ENCODE results near the gene PRRC2C. TPM values are rescaled to one million over a fixed set of nuclear protein-coding genes. Genes with fewer than 3 reads are reported as not detected.

Gene PRRC2C
- total and polyA plus RNA-seq, 5 donors from 2014 or later: 24.7 to 371 (median 37.5) TPM

GRCh38 chr1:171563675-171564074 lies 78.3 kb downstream of the PRRC2C start:
- no peak overlapping the region for H3K27ac Mint-ChIP-seq
- no peak overlapping the region for H3K27ac ChIP-seq (ENCODE audit: insufficient read depth, low read length, poor library complexity, severe bottlenecking)
- no peak overlapping the region for H3K4me3 ChIP-seq (ENCODE audit: low read depth, low read length)
- H3K9me3 Mint-ChIP-seq: no peaks in the 10 kb centered on the region
- peaks cover 35% of the 10 kb centered on the region for H3K36me3 Mint-ChIP-seq
- no peak overlapping the region for H3K4me3 Mint-ChIP-seq
- ATAC-seq (ENCODE audit: low read depth in 2 of 2) (no peak), DNase-seq (no peak)
- peaks cover 95% of the 10 kb centered on the region for H3K36me3 ChIP-seq (ENCODE audit: control insufficient read depth, insufficient read depth, low read length)
- no peaks in the 10 kb centered on the region for H3K27me3 ChIP-seq (ENCODE audit: control insufficient read depth, insufficient read depth, low read length)
- H3K27me3 Mint-ChIP-seq: no peaks in the 10 kb centered on the region
- peaks cover 0 to 9% (median 4%) of the 10 kb centered on the region in 4 donors for H3K4me1 Mint-ChIP-seq
- no peaks in the 10 kb centered on the region for H3K9me3 ChIP-seq (ENCODE audit: control insufficient read depth in 2 of 2, low read length in 2 of 2)
- H3K4me1 ChIP-seq (ENCODE audit: control insufficient read depth, insufficient read depth, low read length, poor library complexity, severe bottlenecking): no peaks in the 10 kb centered on the region

DNA sequence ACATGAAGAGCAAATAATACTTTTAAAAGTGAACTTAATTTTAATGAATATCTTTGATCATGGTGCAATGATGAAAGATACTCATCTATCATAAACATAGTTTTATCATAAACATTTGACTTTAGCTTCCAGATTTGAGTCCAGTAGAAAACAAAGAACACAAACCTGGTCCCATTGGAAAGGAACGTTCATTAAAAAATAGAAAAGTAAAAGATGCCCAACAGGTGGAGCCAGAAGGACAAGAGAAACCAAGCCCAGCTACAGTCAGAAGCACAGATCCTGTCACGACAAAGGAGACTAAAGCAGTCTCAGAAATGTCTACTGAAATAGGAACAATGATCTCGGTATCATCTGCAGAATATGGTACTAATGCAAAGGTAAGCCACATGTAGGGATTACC lies 81.1 kb downstream of the PRRC2C start:
- no peaks in the 10 kb centered on the region for H3K9me3 Mint-ChIP-seq
- Histone ChIP-seq H3K27me3 (ENCODE audit: control insufficient read depth, insufficient read depth, low read length) (no peaks in the 10 kb centered on the region), H3K27ac (ENCODE audit: insufficient read depth, low read length, poor library complexity, severe bottlenecking) (no peak overlapping the region), H3K36me3 (ENCODE audit: control insufficient read depth, insufficient read depth, low read length) (peaks cover 95% of the 10 kb centered on the region), H3K4me3 (ENCODE audit: low read depth, low read length) (no peak overlapping the region), H3K4me1 (ENCODE audit: control insufficient read depth, insufficient read depth, low read length, poor library complexity, severe bottlenecking) (no peaks in the 10 kb centered on the region), H3K9me3 (ENCODE audit: control insufficient read depth in 2 of 2, low read length in 2 of 2) (no peaks in the 10 kb centered on the region)
- no peak overlapping the region for H3K4me3 Mint-ChIP-seq
- H3K36me3 Mint-ChIP-seq: peaks cover 25% of the 10 kb centered on the region
- no peaks in the 10 kb centered on the region for H3K27me3 Mint-ChIP-seq
- peaks cover 0 to 10% (median 5%) of the 10 kb centered on the region in 4 donors for H3K4me1 Mint-ChIP-seq
- DNase-seq (no peak), ATAC-seq (ENCODE audit: low read depth in 2 of 2) (no peak)
- no peak overlapping the region for H3K27ac Mint-ChIP-seq

GRCh38 chr1:171570295-171570694 lies 85.0 kb downstream of the PRRC2C start:
- Mint-ChIP-seq H3K4me1 (peaks cover 0 to 13% (median 6%) of the 10 kb centered on the region in 4 donors), H3K9me3 (no peaks in the 10 kb centered on the region), H3K36me3 (peaks cover 28% of the 10 kb centered on the region), H3K27ac (peak overlapping the region in 1 of 3 donors; percentile 11), H3K27me3 (no peaks in the 10 kb centered on the region), H3K4me3 (no peak overlapping the region)
- no peak for DNase-seq
- H3K4me3 ChIP-seq (ENCODE audit: low read depth, low read length): no peak overlapping the region
- H3K9me3 ChIP-seq (ENCODE audit: control insufficient read depth in 2 of 2, low read length in 2 of 2): no peaks in the 10 kb centered on the region
- no peaks in the 10 kb centered on the region for H3K4me1 ChIP-seq (ENCODE audit: control insufficient read depth, insufficient read depth, low read length, poor library complexity, severe bottlenecking)
- peaks cover 91% of the 10 kb centered on the region for H3K36me3 ChIP-seq (ENCODE audit: control insufficient read depth, insufficient read depth, low read length)
- no peak for ATAC-seq (ENCODE audit: low read depth in 2 of 2)
- no peaks in the 10 kb centered on the region for H3K27me3 ChIP-seq (ENCODE audit: control insufficient read depth, insufficient read depth, low read length)
- H3K27ac ChIP-seq (ENCODE audit: insufficient read depth, low read length, poor library complexity, severe bottlenecking): no peak overlapping the region

- ATAC-seq (ENCODE audit: low read depth in 2 of 2) (no peak), DNase-seq (no peak)
- no peaks in the 10 kb centered on the region for H3K27me3 Mint-ChIP-seq
- Histone ChIP-seq H3K27ac (ENCODE audit: insufficient read depth, low read length, poor library complexity, severe bottlenecking) (no peak overlapping the region), H3K4me3 (ENCODE audit: low read depth, low read length) (no peak overlapping the region), H3K9me3 (ENCODE audit: control insufficient read depth in 2 of 2, low read length in 2 of 2) (no peaks in the 10 kb centered on the region), H3K36me3 (ENCODE audit: control insufficient read depth, insufficient read depth, low read length) (peaks cover 91% of the 10 kb centered on the region), H3K4me1 (ENCODE audit: control insufficient read depth, insufficient read depth, low read length, poor library complexity, severe bottlenecking) (no peaks in the 10 kb centered on the region), H3K27me3 (ENCODE audit: control insufficient read depth, insufficient read depth, low read length) (no peaks in the 10 kb centered on the region)
- H3K4me1 Mint-ChIP-seq: peaks cover 6 to 28% (median 11%) of the 10 kb centered on the region in 4 donors
- H3K36me3 Mint-ChIP-seq: peaks cover 46% of the 10 kb centered on the region
- H3K27ac Mint-ChIP-seq: no peak overlapping the region
- H3K4me3 Mint-ChIP-seq: no peak overlapping the region
- H3K9me3 Mint-ChIP-seq: no peaks in the 10 kb centered on the region
Observed at GRCh38 chr1:171576144-171576543, 90.8 kb downstream of the PRRC2C start.

- peaks cover 0 to 31% (median 17%) of the 10 kb centered on the region in 4 donors for H3K4me1 Mint-ChIP-seq
- H3K27me3 ChIP-seq (ENCODE audit: control insufficient read depth, insufficient read depth, low read length): no peaks in the 10 kb centered on the region
- H3K4me3 ChIP-seq (ENCODE audit: low read depth, low read length): no peak overlapping the region
- DNase-seq: no peak
- H3K9me3 ChIP-seq (ENCODE audit: control insufficient read depth in 2 of 2, low read length in 2 of 2): no peaks in the 10 kb centered on the region
- no peaks in the 10 kb centered on the region for H3K9me3 Mint-ChIP-seq
- peaks cover 94% of the 10 kb centered on the region for H3K36me3 ChIP-seq (ENCODE audit: control insufficient read depth, insufficient read depth, low read length)
- no peak overlapping the region for H3K27ac Mint-ChIP-seq
- ATAC-seq (ENCODE audit: low read depth in 2 of 2): no peak
- no peak overlapping the region for H3K4me3 Mint-ChIP-seq
- peaks cover 49% of the 10 kb centered on the region for H3K36me3 Mint-ChIP-seq
- H3K4me1 ChIP-seq (ENCODE audit: control insufficient read depth, insufficient read depth, low read length, poor library complexity, severe bottlenecking): no peaks in the 10 kb centered on the region
- H3K27ac ChIP-seq (ENCODE audit: insufficient read depth, low read length, poor library complexity, severe bottlenecking): no peak overlapping the region
- H3K27me3 Mint-ChIP-seq: no peaks in the 10 kb centered on the region
Observed at GRCh38 chr1:171581226-171581625, 95.9 kb downstream of the PRRC2C start.

GRCh38 chr1:171581766-171582165 lies 96.4 kb downstream of the PRRC2C start:
- Mint-ChIP-seq H3K4me3 (no peak overlapping the region), H3K27me3 (no peaks in the 10 kb centered on the region), H3K9me3 (no peaks in the 10 kb centered on the region), H3K27ac (peak overlapping the region in 2 of 3 donors; percentile 34 to 59), H3K4me1 (peaks cover 0 to 31% (median 17%) of the 10 kb centered on the region in 4 donors), H3K36me3 (peaks cover 48% of the 10 kb centered on the region)
- Histone ChIP-seq H3K9me3 (ENCODE audit: control insufficient read depth in 2 of 2, low read length in 2 of 2) (no peaks in the 10 kb centered on the region), H3K27ac (ENCODE audit: insufficient read depth, low read length, poor library complexity, severe bottlenecking) (no peak overlapping the region), H3K36me3 (ENCODE audit: control insufficient read depth, insufficient read depth, low read length) (peaks cover 91% of the 10 kb centered on the region), H3K4me1 (ENCODE audit: control insufficient read depth, insufficient read depth, low read length, poor library complexity, severe bottlenecking) (no peaks in the 10 kb centered on the region), H3K4me3 (ENCODE audit: low read depth, low read length) (no peak overlapping the region), H3K27me3 (ENCODE audit: control insufficient read depth, insufficient read depth, low read length) (no peaks in the 10 kb centered on the region)
- no peak for ATAC-seq (ENCODE audit: low read depth in 2 of 2)
- no peak for DNase-seq

DNA sequence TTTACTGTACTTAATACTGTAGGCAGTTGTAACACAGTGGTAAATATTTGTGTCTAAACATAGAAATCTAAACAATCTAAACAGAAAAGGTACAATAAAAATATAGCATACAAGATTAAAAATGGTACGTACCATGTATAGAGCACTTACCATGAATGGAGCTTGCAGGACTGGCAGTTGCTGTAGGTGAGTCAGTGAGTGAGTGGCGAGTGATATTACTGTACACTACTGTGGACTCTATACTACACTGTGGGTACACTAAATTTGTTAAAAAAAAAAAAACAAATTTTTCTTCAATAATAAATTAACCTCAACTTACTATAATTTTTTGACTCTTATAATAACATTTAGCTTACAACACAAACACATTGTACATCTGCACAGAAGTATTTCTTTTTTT lies 97.3 kb downstream of the PRRC2C start:
- no peak overlapping the region for H3K27ac ChIP-seq (ENCODE audit: insufficient read depth, low read length, poor library complexity, severe bottlenecking)
- Mint-ChIP-seq H3K27ac (no peak overlapping the region), H3K4me1 (peaks cover 0 to 31% (median 17%) of the 10 kb centered on the region in 4 donors), H3K4me3 (no peak overlapping the region), H3K9me3 (no peaks in the 10 kb centered on the region), H3K36me3 (peaks cover 48% of the 10 kb centered on the region), H3K27me3 (no peaks in the 10 kb centered on the region)
- no peak overlapping the region for H3K4me3 ChIP-seq (ENCODE audit: low read depth, low read length)
- DNase-seq: no peak
- no peaks in the 10 kb centered on the region for H3K9me3 ChIP-seq (ENCODE audit: control insufficient read depth in 2 of 2, low read length in 2 of 2)
- ATAC-seq (ENCODE audit: low read depth in 2 of 2): no peak
- H3K36me3 ChIP-seq (ENCODE audit: control insufficient read depth, insufficient read depth, low read length): peaks cover 91% of the 10 kb centered on the region
- H3K4me1 ChIP-seq (ENCODE audit: control insufficient read depth, insufficient read depth, low read length, poor library complexity, severe bottlenecking): no peaks in the 10 kb centered on the region
- H3K27me3 ChIP-seq (ENCODE audit: control insufficient read depth, insufficient read depth, low read length): no peaks in the 10 kb centered on the region

- peak overlapping the region in 1 of 3 donors; percentile 12 for H3K27ac Mint-ChIP-seq
- H3K36me3 Mint-ChIP-seq: peaks cover 49% of the 10 kb centered on the region
- no peaks in the 10 kb centered on the region for H3K27me3 ChIP-seq (ENCODE audit: control insufficient read depth, insufficient read depth, low read length)
- no peaks in the 10 kb centered on the region for H3K9me3 Mint-ChIP-seq
- H3K4me1 Mint-ChIP-seq: peaks cover 0 to 31% (median 17%) of the 10 kb centered on the region in 4 donors
- H3K4me1 ChIP-seq (ENCODE audit: control insufficient read depth, insufficient read depth, low read length, poor library complexity, severe bottlenecking): no peaks in the 10 kb centered on the region
- peaks cover 91% of the 10 kb centered on the region for H3K36me3 ChIP-seq (ENCODE audit: control insufficient read depth, insufficient read depth, low read length)
- DNase-seq (no peak), ATAC-seq (ENCODE audit: low read depth in 2 of 2) (no peak)
- no peaks in the 10 kb centered on the region for H3K9me3 ChIP-seq (ENCODE audit: control insufficient read depth in 2 of 2, low read length in 2 of 2)
- no peak overlapping the region for H3K4me3 ChIP-seq (ENCODE audit: low read depth, low read length)
- no peak overlapping the region for H3K27ac ChIP-seq (ENCODE audit: insufficient read depth, low read length, poor library complexity, severe bottlenecking)
- no peaks in the 10 kb centered on the region for H3K27me3 Mint-ChIP-seq
- no peak overlapping the region for H3K4me3 Mint-ChIP-seq
Observed at GRCh38 chr1:171583591-171584201, 98.4 kb downstream of the PRRC2C start.

All from CD4-positive, CD25-positive, alpha-beta regulatory T cell (primary cell).